ENCODE results near the gene CLTCL1.
"Not testable (repeated sequence)": the region's sequence is repeated elsewhere in the genome, so short reads cannot be mapped to it uniquely, and the experiment has no call there.

Gene CLTCL1

DNA sequence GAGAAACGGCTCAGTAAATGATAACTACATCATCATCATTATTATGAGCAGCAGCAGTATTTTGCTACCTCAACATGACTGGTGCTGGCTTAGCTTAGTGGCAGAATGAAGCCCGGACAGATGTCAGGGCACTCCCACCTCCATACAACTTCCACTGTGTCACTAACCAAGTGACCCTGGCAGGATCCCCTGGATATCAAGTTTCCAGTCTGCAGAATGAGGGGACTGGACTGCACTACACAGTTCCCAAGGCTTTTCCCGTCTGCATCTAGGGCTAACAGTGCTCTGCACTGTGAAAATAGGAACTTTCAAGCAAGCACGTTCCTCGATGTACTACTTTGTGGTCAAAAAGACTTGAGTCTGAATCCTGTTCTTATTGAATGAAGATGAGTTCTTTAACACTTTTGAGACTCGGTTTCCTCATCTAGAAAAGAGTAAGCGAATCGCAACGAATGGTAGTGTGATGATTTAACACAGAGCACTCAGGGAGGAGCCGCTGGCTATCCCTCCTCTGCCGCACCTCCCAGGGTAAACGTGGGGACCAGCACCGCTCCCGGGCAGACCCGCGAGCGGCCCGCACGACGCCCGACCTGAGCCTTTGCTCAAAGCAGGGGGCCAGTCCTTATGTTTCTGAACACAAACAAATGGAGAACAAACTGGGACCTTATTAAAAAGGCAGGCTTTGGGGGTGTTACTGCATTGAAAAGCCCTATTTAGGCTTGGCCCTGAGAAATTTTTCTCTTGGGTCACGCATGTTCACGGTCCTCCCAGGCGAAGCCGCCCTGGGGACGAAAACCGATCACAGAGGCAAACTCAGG is 910 bp downstream of the CLTCL1 start:
- DNase-seq (ENCODE audit: low read depth) = no peak

DNA sequence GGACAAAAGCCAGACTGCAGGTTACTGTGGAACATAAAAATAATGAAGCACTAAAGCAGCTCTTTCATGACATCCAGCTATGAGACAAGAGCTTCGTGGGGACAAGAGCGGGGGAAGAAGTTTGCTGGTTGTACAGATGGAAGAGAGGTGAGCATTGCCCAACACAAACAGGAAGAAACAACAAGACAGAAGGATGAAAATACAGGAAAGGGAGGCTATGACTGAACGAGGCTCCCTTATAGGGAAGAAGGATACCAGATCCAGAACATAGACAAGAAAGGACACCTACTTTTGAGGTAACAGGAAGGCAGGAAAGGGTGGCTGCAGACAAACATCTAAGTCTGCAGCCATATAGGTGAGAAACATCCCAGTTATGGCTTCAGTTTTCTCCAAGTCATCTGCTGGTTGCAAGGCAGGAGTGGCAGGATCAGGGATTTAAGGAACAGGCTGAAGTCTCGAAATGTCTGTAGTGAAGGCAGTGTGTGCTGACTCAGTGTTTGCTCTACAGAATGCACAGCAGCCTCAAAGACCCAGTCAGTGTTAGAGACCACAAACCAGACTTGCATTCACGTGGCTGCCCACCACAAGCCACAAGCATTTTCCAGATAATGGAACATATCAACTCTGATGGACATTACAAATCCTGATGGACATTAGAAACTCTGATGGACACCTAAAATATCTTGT is 1.9 kb downstream of the CLTCL1 start:
- DNase-seq (ENCODE audit: low read depth) = no peak

DNA sequence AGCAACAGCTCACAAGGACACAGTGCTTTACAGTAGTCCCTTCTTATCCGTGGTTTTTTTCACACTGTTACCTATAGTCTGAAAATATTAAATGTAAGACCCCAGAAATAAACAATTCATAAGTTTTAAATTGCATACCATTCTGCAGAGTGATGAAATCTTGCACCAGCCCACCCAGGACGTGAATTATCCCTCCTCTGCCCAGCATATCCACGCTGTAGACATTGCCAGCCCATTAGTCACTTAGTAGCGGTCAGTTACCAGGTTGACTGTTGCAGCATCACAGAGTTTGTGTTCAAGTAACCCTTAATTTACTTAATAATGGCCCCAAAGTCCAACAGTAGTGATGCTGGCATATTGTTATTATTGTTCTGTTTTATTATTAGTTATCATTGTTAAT is 3.6 kb downstream of the CLTCL1 start:
- no peak for DNase-seq (ENCODE audit: low read depth)

DNA sequence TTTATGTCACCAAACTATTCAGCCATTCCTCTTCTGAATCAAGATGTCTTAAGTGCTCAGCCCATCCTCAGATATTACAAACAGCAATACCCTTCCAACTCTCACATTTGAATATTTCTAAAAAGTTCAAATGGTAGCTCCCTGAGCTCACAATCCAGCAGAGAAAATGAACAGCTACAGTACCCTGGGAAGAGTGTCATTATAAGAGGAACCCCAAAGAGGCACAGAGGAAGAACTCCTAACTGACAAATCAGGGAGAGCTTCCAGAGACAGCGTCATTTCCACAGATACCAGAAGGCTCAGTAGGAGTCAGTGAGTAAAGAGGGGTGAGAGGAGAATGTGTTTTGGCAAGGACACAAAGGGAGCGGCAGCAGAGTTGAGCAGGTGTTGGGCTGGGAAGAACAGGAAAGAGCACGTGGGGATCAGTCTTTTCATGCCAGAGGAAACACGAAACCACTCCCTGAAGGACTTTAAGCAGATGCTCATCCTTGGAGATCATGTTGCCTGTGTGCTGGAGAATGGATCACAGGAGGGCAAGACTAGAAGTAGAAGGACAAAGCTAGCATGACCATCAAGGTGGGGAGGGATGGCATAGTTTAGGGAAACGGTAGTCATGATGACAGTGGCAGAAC is 4.3 kb downstream of the CLTCL1 start:
- DNase-seq (ENCODE audit: low read depth) = no peak

DNA sequence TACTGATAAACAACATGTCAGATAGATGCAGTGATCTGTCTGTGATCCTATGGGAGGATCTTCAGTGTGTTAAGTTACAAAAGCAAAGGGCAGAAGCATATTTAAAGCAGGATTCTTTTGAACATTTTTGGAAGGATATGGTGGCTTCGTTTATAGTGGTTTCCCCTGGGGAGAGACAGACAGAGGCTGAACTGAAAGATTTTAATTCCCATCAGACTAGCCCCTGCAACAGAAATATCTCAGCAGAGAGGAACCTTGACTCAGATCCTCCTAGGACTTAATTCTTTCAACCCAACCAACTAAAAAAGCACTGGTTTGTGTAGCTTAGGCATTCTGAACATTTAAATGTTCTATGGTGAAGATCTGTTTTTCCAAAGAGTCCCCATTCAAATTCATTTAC is 5.7 kb downstream of the CLTCL1 start:
- DNase-seq (ENCODE audit: low read depth) = no peak

DNA sequence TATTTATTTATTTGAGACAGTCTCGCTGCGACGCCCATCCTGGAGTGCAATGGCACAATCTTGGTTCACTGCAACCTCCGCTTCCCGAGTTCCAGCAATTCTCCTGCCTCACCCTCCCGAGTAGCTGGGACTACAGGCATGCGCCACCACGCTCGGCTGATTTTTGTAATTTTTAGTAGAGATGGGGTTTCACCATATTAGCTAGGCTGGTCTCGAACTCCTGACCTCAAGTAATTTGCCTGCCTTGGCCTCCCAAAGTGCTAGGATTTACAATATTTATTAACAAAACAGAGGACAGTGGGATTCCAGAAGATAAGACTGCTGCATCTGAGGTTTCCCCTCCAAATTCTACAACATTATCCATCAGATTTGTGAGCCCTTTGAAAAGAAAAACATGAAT is 12.4 kb downstream of the CLTCL1 start:
- DNase-seq (ENCODE audit: low read depth) = not testable (repeated sequence)

DNA sequence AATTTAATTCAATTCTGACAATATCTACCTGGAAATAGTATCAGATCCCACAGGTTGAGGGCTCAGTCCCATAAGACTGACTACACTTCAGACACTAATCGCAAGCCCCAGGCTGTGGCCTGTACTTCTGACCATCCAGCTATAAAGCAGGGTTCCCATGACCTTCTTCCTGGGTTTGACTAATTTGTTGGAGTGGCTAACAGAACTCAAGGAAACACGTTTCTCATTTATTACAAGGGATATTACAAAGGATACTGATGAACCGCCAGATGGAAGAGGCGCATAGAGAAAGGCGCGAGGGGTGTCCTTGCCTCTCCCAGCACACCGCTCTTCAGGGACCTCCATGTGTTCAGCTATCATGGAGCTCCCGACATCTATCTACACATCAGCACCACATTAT is 13.7 kb downstream of the CLTCL1 start:
- DNase-seq (ENCODE audit: low read depth) = no peak

DNA sequence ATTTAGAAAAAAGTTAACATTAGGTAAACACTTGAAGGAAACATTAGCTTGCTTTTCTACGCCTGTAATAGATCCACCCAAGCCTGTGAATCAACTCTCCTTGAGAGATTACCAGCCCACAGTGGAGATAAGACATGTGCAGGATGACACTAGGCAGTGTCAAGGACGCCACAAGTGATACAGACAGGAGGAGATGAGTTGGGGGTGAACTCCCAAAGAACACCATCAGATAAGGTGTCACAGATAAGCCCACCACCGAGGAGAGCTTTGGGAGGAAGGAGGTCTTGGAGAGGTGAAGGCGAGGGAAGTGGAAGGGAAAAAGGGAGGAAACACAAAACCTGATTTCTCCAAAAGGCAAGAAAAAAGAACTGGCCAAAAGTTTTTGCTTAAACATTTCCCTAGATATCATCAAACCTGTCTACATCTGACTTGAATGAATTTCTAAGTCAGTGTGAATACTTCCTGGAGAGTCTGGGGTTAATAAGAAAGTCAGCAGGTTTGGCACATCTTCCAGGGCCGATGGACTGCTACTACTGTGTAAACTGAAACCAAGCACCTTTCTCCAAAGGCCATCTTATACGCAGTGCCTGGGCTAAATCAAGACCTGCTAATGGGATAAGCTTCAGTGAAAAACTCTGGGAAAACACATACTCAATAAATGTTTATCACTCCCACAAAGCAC is 15.5 kb downstream of the CLTCL1 start:
- DNase-seq (ENCODE audit: low read depth) = no peak

DNA sequence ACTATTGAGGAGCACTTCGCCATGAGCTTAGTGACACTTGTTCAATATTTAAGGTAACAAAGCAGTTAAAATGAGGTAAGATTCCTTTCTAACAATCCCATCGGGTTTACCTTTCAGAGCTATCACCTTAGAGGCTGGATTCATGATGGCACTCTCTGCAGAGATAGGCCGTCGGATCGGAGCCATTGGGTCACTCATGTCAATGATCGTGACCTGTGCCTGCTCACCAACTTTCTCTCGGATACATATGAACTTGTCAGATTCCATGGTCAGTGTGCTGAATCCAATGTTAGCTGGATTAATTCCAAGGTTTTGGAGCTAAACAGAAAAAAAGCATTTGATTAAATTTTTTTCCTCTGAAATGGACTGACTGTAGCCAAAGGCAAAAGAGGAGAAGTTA is 16.0 kb downstream of the CLTCL1 start:
- no peak for DNase-seq (ENCODE audit: low read depth)

DNA sequence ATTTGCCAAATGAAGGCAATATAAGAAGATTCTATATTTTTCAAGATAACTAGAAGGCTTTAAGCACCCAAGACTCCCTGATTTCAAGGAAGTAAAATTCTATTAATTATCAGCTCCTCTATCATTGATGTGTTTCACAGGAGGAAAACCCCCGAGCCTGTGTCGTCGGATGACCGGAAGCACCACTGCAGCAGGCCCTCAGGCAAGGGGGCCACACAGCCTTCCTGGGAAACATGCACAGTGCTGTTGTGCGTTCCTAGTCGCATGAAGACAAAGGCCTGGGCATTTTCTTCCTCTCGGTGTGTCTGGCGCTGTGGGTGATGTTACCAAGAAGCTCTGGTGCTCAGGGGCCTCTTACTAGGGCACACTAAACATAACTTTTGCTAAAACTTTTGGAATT is 16.4 kb downstream of the CLTCL1 start:
- no peak for DNase-seq (ENCODE audit: low read depth)

DNA sequence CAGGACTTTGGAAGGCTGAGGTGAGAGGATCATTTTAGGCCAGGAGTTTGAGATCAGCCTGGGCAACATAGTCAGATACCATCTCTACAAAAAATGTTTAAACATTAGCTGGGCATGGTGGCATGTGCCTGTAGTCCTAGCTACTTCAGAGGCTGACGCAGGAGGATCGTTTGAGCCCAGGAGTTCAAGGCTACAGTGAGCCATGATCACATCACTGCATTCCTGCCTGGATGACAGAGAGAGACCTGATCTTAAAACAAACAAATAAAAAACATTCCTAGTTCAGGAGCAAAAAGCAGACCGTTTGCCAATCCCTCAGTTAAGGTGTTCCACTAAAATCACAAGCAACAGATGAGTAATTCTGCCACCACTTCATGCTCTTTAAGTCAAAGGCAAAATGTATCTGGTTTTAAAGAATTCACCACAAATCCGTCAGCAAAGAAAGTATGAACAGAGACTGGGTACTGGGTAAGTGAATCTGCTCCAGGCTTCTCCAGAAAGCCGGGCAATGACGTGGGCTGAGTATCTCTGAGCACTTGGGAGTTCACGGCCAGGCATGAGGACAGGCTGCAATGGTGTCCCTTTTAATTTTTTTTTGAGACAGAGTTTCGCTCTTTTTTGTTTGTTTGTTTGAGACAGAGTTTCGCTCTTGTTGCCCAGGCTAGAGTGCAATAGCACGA is 19.5 kb downstream of the CLTCL1 start:
- DNase-seq (ENCODE audit: low read depth) = no peak

DNA sequence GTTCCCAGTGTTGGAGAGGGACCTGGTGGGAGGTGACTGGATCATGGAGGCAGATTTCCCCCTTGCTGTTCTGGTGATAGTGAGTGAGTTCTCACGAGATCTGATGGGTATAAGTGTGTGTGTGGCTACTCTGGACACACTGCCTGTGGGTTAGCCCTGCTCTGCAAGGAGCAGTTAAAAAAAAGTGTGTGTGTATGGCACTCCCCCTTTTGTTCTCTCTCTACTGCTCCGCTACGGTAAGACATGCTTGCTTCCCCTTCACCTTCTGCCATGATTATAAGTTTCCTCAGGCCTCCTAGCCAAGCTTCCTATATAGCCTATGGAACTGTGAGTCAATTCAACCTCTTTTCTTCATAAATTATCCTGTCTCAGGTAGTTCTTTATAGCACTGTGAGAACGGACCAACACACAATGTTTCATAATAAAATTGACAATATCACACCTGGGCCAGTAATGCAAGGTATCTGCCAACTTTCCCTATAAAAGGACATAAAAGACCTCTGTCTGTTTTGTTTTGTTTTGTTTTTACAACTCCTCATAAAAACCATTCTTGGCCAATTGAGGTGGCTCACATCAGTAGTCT is 20.2 kb downstream of the CLTCL1 start:
- no peak for DNase-seq (ENCODE audit: low read depth)

DNA sequence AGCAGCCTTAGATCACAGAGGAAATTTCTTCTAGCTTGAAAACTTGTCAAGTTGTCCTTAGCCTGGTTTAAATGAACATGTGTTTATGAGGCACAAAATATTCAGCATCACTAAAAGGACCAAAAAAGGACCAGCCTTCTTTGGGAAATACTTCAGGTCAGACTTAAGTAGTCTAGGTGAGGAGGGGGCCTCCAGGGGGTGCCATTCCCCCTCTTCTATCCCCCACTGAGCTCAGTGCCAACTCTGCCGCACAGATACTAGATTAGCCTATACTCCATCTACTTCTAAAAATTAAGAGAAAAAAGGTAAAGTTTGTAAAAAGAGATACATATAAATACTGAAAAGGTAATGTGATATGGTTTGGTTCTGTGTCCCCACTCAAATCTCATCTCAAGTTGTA is 20.6 kb downstream of the CLTCL1 start:
- DNase-seq (ENCODE audit: low read depth) = no peak

DNA sequence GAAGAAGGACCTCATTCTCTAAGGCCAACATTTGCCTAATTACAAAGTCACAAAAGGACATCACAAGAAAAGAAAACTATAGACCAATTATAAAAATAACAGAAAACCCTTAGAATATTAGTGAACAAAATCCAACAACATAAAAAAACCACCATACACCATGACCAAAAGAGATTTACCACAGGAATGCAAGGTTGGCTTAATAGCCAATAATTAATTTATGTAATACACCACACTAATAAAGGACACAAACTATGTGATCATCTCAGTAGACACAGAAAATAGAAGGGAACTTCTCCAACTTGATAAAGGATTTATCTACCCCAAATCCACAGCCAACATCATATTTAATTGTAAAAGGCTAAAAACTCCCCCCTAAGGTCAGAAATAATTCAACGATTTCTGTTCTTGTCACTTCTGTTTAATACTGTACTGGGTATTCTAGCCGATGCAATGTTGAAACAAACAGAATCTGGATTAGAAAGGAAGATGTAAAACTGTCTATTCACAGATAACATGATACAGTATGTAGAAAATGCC is 24.9 kb downstream of the CLTCL1 start:
- DNase-seq (ENCODE audit: low read depth) = no peak

DNA sequence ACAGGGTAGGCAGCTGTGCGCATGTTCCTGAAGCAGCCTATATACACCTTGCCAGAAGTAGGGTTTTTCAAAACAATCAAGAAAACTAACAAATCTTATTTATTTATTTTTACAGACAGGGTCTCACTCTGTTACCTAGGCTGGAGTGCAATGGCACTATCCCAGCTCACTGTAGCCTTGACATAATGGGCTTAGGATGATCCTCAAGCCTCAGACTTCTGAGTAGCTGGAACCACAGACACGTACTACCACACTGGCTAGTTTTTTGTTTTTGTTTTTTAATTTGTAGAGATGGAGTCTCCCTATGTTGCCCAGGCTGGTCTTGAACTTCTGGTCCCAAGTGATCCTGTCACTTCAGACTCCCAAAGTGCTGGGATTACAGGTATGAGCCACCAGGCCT is 25.7 kb downstream of the CLTCL1 start:
- no peak for DNase-seq (ENCODE audit: low read depth)

DNA sequence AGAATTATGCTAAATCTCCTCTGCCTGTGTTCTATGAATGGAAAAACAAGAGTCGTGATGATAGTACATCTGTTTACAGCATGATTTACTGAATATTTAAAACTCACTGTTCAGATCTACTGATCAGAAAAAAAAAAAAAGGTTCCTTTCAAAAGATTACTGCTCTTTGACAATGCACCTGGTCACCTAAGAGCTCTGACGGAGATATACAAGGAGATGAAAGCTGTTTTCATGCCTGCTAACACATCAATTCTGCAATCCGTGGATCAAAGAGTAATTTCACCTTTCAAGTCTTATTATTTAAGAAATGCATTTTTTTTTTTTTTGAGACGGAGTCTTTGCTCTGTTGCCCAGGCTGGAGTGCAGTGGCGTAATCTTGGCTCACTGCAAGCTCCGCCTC is 30.7 kb downstream of the CLTCL1 start:
- DNase-seq (ENCODE audit: low read depth) = no peak

DNA sequence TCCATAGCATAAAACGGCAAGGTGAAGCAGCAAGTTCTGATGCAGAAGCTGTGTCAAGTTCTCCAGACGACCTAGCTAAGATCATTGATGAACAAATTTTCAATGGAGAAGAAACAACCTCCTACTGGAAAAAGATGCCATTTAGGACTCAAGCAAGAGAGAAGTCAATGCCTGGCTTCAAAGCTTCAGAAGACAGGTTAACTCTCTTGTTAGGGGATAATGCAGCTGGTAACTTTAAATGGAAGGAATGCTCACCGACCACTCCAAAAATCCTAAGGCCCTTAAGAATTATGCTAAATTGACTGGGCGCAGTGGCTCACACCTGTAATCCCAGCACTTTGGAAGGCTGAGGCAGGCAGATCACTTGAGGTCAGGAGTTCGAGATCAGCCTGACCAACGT is 31.3 kb downstream of the CLTCL1 start:
- no peak for DNase-seq (ENCODE audit: low read depth)

DNA sequence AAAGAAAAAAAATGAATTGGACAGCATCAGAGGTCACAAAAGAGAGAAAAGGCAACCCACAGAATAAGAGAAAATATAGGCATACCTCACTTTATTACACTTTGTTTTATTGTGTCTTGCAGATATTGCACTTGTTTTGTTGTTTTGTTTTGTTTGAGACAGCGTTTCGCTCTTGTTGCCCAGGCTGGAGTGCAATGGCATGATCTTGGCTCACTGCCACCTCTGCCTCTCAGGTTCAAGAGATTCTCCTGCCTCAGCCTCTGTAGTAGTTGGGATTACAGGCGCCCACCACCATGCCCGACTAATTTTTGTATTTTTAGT is 32.6 kb downstream of the CLTCL1 start:
- DNase-seq (ENCODE audit: low read depth) = not testable (repeated sequence)

DNA sequence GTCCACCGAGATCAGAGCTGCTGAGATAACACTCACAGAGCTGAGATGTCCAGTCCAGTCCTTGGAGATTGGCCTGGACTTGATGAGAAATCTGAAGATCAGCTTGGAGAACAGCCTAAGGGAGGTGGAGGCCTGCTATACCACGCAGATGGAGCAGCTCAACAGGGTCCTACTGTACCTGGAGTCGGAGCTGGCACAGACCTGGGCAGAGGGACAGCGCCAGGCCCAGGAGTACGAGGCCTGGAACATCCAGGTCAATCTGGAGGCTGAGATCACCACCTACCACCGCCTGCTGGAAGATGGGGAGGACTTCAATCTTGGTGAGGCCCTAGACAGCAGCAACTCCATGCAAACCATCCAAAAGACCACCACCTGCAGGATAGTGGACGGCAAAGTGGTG is 33.1 kb downstream of the CLTCL1 start:
- DNase-seq (ENCODE audit: low read depth) = no peak

DNA sequence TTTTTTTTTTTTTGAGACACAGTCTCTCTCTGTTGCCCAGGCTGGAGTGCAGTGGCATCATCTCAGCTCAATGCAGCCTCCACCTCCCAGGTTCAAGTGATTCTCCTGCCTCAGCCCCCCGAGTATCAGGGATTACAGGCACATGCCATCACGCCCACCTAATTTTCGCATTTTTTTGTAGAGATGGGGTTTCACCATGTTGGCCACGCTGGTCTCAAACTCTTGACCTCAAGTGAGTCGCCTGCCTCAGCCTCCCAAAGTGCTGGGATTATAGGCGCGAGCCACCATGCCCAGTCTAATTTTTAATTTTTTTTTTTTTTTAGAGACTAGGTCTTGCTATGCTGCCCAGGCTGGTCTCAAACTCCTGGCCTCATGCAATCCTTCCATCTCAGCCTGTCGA is 35.2 kb downstream of the CLTCL1 start:
- not testable (repeated sequence) for DNase-seq (ENCODE audit: low read depth)

DNA sequence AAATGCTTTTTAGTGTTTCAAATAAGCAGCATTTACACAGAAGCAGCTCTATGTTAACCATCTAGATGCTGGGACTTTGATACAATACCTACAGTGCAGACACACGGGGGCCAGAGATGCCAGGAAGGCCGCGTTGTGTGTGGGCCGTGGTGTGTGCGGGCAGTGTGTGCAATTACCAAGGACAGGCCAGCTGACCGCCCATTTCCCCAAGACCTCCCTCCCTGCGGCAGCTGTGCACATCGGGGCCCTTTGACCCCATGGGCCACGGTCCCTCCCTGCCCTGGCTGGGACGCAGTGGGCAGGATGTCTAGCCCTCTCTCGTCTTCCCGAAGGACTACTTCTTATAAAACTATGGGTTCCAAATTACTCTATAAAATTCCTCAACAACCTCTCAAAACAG is 38.4 kb downstream of the CLTCL1 start:
- no peak for DNase-seq (ENCODE audit: low read depth)
